ENCODE results near the gene CCR8. TPM values are rescaled to one million over a fixed set of nuclear protein-coding genes. Genes with fewer than 3 reads are reported as not detected.
A peak's percentile ranks its signal among the peaks of the same experiment; 100 is the strongest.

Gene CCR8, protein sequence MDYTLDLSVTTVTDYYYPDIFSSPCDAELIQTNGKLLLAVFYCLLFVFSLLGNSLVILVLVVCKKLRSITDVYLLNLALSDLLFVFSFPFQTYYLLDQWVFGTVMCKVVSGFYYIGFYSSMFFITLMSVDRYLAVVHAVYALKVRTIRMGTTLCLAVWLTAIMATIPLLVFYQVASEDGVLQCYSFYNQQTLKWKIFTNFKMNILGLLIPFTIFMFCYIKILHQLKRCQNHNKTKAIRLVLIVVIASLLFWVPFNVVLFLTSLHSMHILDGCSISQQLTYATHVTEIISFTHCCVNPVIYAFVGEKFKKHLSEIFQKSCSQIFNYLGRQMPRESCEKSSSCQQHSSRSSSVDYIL
- not detected for polyA plus RNA-seq (2013, experiment 1 of 2)
- polyA plus RNA-seq (2013, experiment 2 of 2) = not detected

- H3K23ac ChIP-seq (ENCODE audit: low read depth, low read length, poor library complexity) = no peak within 1 kb of the TSS
- no peak within 1 kb of the TSS for H3K9ac ChIP-seq (ENCODE audit: low read depth, low read length, poor library complexity)
- H3K18ac ChIP-seq (ENCODE audit: low read length) = no peak within 1 kb of the TSS
- H2AFZ ChIP-seq (ENCODE audit: low read length) = no peak within 1 kb of the TSS
- H4K8ac ChIP-seq (ENCODE audit: low read depth, low read length) = no peak within 1 kb of the TSS
- no peaks in the 10 kb centered on the region for H3K9me3 ChIP-seq (replicated peaks in 1 of 2; ENCODE audit: control insufficient read depth in 2 of 2, insufficient read depth in 1 of 2, low read depth in 1 of 2, low read length in 2 of 2)
- no peak within 1 kb of the TSS for H4K91ac ChIP-seq (ENCODE audit: low read depth, low read length, poor library complexity)
- H3K14ac ChIP-seq (ENCODE audit: low read length) = no peak within 1 kb of the TSS
- H3K4ac ChIP-seq (ENCODE audit: low read length) = no peak within 1 kb of the TSS
- H3K27ac ChIP-seq (replicated peaks; ENCODE audit: low read length) = no peak within 1 kb of the TSS
- H2BK120ac ChIP-seq (ENCODE audit: low read depth, low read length) = no peak within 1 kb of the TSS
- DNase-seq (ENCODE audit: low spot score) = no peak
- no CpG with 5 or more reads among the region's 1 CpG for WGBS, 2 donors (ENCODE audit: extremely low coverage in 2 of 2, insufficient read length in 2 of 2, insufficient replicate concordance in 1 of 2)
- H3K27me3 ChIP-seq (ENCODE audit: control insufficient read depth in 3 of 3, insufficient read depth in 3 of 3, low read depth in 1 of 3, low read length in 3 of 3) = no peaks in the 10 kb centered on the region
- H2BK5ac ChIP-seq (ENCODE audit: low read length) = no peak within 1 kb of the TSS
- no peaks in the 10 kb centered on the region for H3K79me1 ChIP-seq (ENCODE audit: low read depth, low read length)
- no peak within 1 kb of the TSS for H3K4me2 ChIP-seq (ENCODE audit: insufficient read depth, low read length, poor library complexity, severe bottlenecking)
- H3K4me3 ChIP-seq (ENCODE audit: low read length in 2 of 2) = no peak within 1 kb of the TSS
- no peak within 1 kb of the TSS for H2BK15ac ChIP-seq (ENCODE audit: low read length)
- no peaks in the 10 kb centered on the region for H3K36me3 ChIP-seq (replicated peaks in 1 of 2; ENCODE audit: control insufficient read depth in 2 of 2, insufficient read depth in 2 of 2, low read length in 2 of 2)
- H2AK5ac ChIP-seq (ENCODE audit: low read depth, low read length) = no peak within 1 kb of the TSS
- no peaks in the 10 kb centered on the region for H3K4me1 ChIP-seq (ENCODE audit: control insufficient read depth in 2 of 2, insufficient read depth in 1 of 2, low read depth in 1 of 2, low read length in 2 of 2)
- no peak within 1 kb of the TSS for H2BK12ac ChIP-seq (ENCODE audit: low read length)
Observed at GRCh38 chr3:39329493-39329892, at the start of gene CCR8. Gene CCR8, plus strand, starts transcription at chr3:39329709. Its CDS starts 2,623 bp downstream, at chr3:39332332.

- no CpG with 5 or more reads among the region's 5 CpGs for WGBS, 2 donors (ENCODE audit: extremely low coverage in 2 of 2, insufficient read length in 2 of 2, insufficient replicate concordance in 1 of 2)
- H2BK12ac ChIP-seq (ENCODE audit: low read length) = no peak within 1 kb of the TSS
- H3K36me3 ChIP-seq (replicated peaks in 1 of 2; ENCODE audit: control insufficient read depth in 2 of 2, insufficient read depth in 2 of 2, low read length in 2 of 2) = no peaks in the 10 kb centered on the region
- no peak within 1 kb of the TSS for H2AK5ac ChIP-seq (ENCODE audit: low read depth, low read length)
- H2BK120ac ChIP-seq (ENCODE audit: low read depth, low read length) = no peak within 1 kb of the TSS
- no peak within 1 kb of the TSS for H2AFZ ChIP-seq (ENCODE audit: low read length)
- no peak within 1 kb of the TSS for H3K4me3 ChIP-seq (ENCODE audit: low read length in 2 of 2)
- H3K4me2 ChIP-seq (ENCODE audit: insufficient read depth, low read length, poor library complexity, severe bottlenecking) = no peak within 1 kb of the TSS
- no peak within 1 kb of the TSS for H4K91ac ChIP-seq (ENCODE audit: low read depth, low read length, poor library complexity)
- H3K27me3 ChIP-seq (ENCODE audit: control insufficient read depth in 3 of 3, insufficient read depth in 3 of 3, low read depth in 1 of 3, low read length in 3 of 3) = peaks cover 0 to 4% (median 0%) of the 10 kb centered on the region in 3 experiments
- no peak within 1 kb of the TSS for H2BK15ac ChIP-seq (ENCODE audit: low read length)
- no peak for DNase-seq (ENCODE audit: low spot score)
- no peak within 1 kb of the TSS for H2BK5ac ChIP-seq (ENCODE audit: low read length)
- no peaks in the 10 kb centered on the region for H3K79me1 ChIP-seq (ENCODE audit: low read depth, low read length)
- no peak within 1 kb of the TSS for H3K9ac ChIP-seq (ENCODE audit: low read depth, low read length, poor library complexity)
- H3K23ac ChIP-seq (ENCODE audit: low read depth, low read length, poor library complexity) = no peak within 1 kb of the TSS
- H3K14ac ChIP-seq (ENCODE audit: low read length) = no peak within 1 kb of the TSS
- no peak within 1 kb of the TSS for H3K4ac ChIP-seq (ENCODE audit: low read length)
- no peaks in the 10 kb centered on the region for H3K4me1 ChIP-seq (ENCODE audit: control insufficient read depth in 2 of 2, insufficient read depth in 1 of 2, low read depth in 1 of 2, low read length in 2 of 2)
- H4K8ac ChIP-seq (ENCODE audit: low read depth, low read length) = no peak within 1 kb of the TSS
- no peaks in the 10 kb centered on the region for H3K9me3 ChIP-seq (replicated peaks in 1 of 2; ENCODE audit: control insufficient read depth in 2 of 2, insufficient read depth in 1 of 2, low read depth in 1 of 2, low read length in 2 of 2)
- no peak within 1 kb of the TSS for H3K27ac ChIP-seq (replicated peaks; ENCODE audit: low read length)
- H3K18ac ChIP-seq (ENCODE audit: low read length) = no peak within 1 kb of the TSS
Observed at GRCh38 chr3:39279745-39280517, 49.6 kb upstream of the CCR8 start, which contains the start of gene CX3CR1. Gene CX3CR1, minus strand, starts transcription at chr3:39280036. Its CDS starts 13,527 bp downstream, at chr3:39266509.

GRCh38 chr3:39280571-39280970 lies 48.9 kb upstream of the CCR8 start:
- Histone ChIP-seq H2AFZ (ENCODE audit: low read length) (no peak overlapping the region), H3K4ac (ENCODE audit: low read length) (no peak overlapping the region), H2AK5ac (ENCODE audit: low read depth, low read length) (no peak overlapping the region), H4K8ac (ENCODE audit: low read depth, low read length) (no peak overlapping the region), H3K4me3 (ENCODE audit: low read length in 2 of 2) (no peak overlapping the region), H4K91ac (ENCODE audit: low read depth, low read length, poor library complexity) (no peak overlapping the region), H2BK5ac (ENCODE audit: low read length) (no peak overlapping the region), H3K14ac (ENCODE audit: low read length) (no peak overlapping the region), H3K9ac (ENCODE audit: low read depth, low read length, poor library complexity) (no peak overlapping the region), H3K4me1 (ENCODE audit: control insufficient read depth in 2 of 2, insufficient read depth in 1 of 2, low read depth in 1 of 2, low read length in 2 of 2) (no peaks in the 10 kb centered on the region), H3K27ac (replicated peaks; ENCODE audit: low read length) (no peak overlapping the region), H3K79me1 (ENCODE audit: low read depth, low read length) (no peaks in the 10 kb centered on the region), H2BK120ac (ENCODE audit: low read depth, low read length) (no peak overlapping the region), H3K27me3 (ENCODE audit: control insufficient read depth in 3 of 3, insufficient read depth in 3 of 3, low read depth in 1 of 3, low read length in 3 of 3) (peaks cover 0 to 4% (median 0%) of the 10 kb centered on the region in 3 experiments), H3K18ac (ENCODE audit: low read length) (no peak overlapping the region), H3K9me3 (replicated peaks in 1 of 2; ENCODE audit: control insufficient read depth in 2 of 2, insufficient read depth in 1 of 2, low read depth in 1 of 2, low read length in 2 of 2) (no peaks in the 10 kb centered on the region), H3K23ac (ENCODE audit: low read depth, low read length, poor library complexity) (no peak overlapping the region), H3K4me2 (ENCODE audit: insufficient read depth, low read length, poor library complexity, severe bottlenecking) (no peak overlapping the region), H2BK12ac (ENCODE audit: low read length) (no peak overlapping the region), H3K36me3 (replicated peaks in 1 of 2; ENCODE audit: control insufficient read depth in 2 of 2, insufficient read depth in 2 of 2, low read length in 2 of 2) (no peaks in the 10 kb centered on the region), H2BK15ac (ENCODE audit: low read length) (no peak overlapping the region)
- WGBS, 2 donors (ENCODE audit: extremely low coverage in 2 of 2, insufficient read length in 2 of 2, insufficient replicate concordance in 1 of 2) = no CpG with 5 or more reads among the region's 5 CpGs
- DNase-seq (ENCODE audit: low spot score) = no peak

DNA sequence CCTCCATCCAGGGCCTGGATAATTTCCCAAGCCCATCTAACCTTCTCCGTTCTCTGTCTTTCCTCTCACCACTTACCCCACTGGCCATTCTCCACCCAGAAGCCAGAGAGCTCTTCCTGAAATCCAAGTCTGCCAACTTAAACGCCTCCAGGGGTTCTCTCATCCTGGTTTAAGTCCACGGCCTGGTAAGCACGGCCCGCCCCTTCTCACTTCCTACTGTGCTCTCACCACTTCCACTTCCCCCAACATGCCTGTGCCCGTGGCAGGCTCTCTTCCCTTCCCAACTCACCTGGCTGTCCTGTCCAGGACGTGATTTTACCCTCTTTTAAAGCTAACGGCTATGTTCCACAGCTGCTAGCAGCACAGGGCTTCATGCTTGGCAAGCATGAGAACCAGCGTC lies 48.0 kb upstream of the CCR8 start:
- no peak for DNase-seq (ENCODE audit: low spot score)

More for the DNA sequence above, 48.0 kb upstream of the CCR8 start:
- Histone ChIP-seq H2BK15ac (ENCODE audit: low read length) (no peak overlapping the region), H4K91ac (ENCODE audit: low read depth, low read length, poor library complexity) (no peak overlapping the region), H3K4ac (ENCODE audit: low read length) (no peak overlapping the region), H3K23ac (ENCODE audit: low read depth, low read length, poor library complexity) (no peak overlapping the region), H3K14ac (ENCODE audit: low read length) (no peak overlapping the region), H3K79me1 (ENCODE audit: low read depth, low read length) (no peaks in the 10 kb centered on the region), H3K18ac (ENCODE audit: low read length) (peak overlapping the region; percentile 3), H3K4me2 (ENCODE audit: insufficient read depth, low read length, poor library complexity, severe bottlenecking) (no peak overlapping the region), H2AFZ (ENCODE audit: low read length) (no peak overlapping the region), H3K27ac (replicated peaks; ENCODE audit: low read length) (no peak overlapping the region), H3K27me3 (ENCODE audit: control insufficient read depth in 3 of 3, insufficient read depth in 3 of 3, low read depth in 1 of 3, low read length in 3 of 3) (peaks cover 0 to 4% (median 0%) of the 10 kb centered on the region in 3 experiments), H3K4me3 (ENCODE audit: low read length in 2 of 2) (peak overlapping the region in 1 of 2 donors; percentile 11), H2BK5ac (ENCODE audit: low read length) (no peak overlapping the region), H2BK12ac (ENCODE audit: low read length) (no peak overlapping the region), H3K9ac (ENCODE audit: low read depth, low read length, poor library complexity) (no peak overlapping the region), H4K8ac (ENCODE audit: low read depth, low read length) (no peak overlapping the region), H2AK5ac (ENCODE audit: low read depth, low read length) (no peak overlapping the region), H3K36me3 (replicated peaks in 1 of 2; ENCODE audit: control insufficient read depth in 2 of 2, insufficient read depth in 2 of 2, low read length in 2 of 2) (no peaks in the 10 kb centered on the region), H3K9me3 (replicated peaks in 1 of 2; ENCODE audit: control insufficient read depth in 2 of 2, insufficient read depth in 1 of 2, low read depth in 1 of 2, low read length in 2 of 2) (no peaks in the 10 kb centered on the region), H2BK120ac (ENCODE audit: low read depth, low read length) (no peak overlapping the region), H3K4me1 (ENCODE audit: control insufficient read depth in 2 of 2, insufficient read depth in 1 of 2, low read depth in 1 of 2, low read length in 2 of 2) (no peaks in the 10 kb centered on the region)
- no CpG with 5 or more reads among the region's 9 CpGs for WGBS, 2 donors (ENCODE audit: extremely low coverage in 2 of 2, insufficient read length in 2 of 2, insufficient replicate concordance in 1 of 2)

Measured in neuronal stem cell (in vitro differentiated cells).